PFSK-1 (cell line): ENCODE results near the gene NECTIN4.

ENCODE experiments used
- FOXP2 ChIP-seq: optimal IDR thresholded peaks from 2 replicates; pipeline ENCODE3; 2011; ENCODE audit warnings: borderline replicate concordance, control low read depth, inconsistent platforms; ENCODE audit not compliant: insufficient read depth; ENCODE audit errors: extremely low read length, extremely low read depth
- POLR2AphosphoS5 ChIP-seq: IDR thresholded peaks from 2 replicates; pipeline ENCODE4 v1.6.1; 2012; ENCODE audit warnings: low read depth, mild to moderate bottlenecking, control low read depth, low read length, moderate library complexity
- SIN3A ChIP-seq: IDR thresholded peaks from 2 replicates; pipeline ENCODE4 v1.6.1; 2012; ENCODE audit warnings: mild to moderate bottlenecking, low read length, moderate library complexity, borderline replicate concordance; ENCODE audit not compliant: insufficient read depth
- TAF1 ChIP-seq: IDR thresholded peaks from 2 replicates; pipeline ENCODE4 v1.6.1; 2012; ENCODE audit warnings: low read length, control low read depth, borderline replicate concordance; ENCODE audit not compliant: insufficient read depth
- TF ChIP-seq, protein P1 (sequence below), 2 experiments: IDR thresholded peaks; 2 replicates each; pipeline versions ENCODE4 v1.6.1 to v1.8.0; 2011 to 2012; ENCODE audit warnings: low read depth in 2 of 2, low read length in 2 of 2, control low read depth in 1 of 2, inconsistent platforms in 1 of 2, mild to moderate bottlenecking in 1 of 2, moderate library complexity in 1 of 2; ENCODE audit not compliant: insufficient read depth in 1 of 2

NECTIN4 gene

DNA sequence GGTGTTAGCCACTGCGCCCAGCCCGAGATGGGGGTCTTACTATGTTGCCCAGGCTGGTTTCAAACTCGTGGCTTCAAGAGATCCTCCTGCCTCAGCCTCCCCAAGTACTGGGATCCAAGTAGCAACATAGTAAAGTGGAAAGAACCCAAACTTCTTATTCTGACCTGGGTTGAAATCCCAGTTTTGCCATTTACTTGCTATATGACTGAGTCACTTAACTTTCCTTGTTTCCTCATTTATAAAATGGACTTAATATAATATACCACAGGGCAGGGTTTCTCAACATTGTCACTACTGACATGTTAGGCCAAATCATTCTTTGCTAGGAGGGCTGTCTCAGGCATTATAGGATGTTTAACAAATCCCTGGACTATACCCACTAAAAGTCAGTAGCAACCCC is 21.8 kb upstream of the NECTIN4 start:
- TF ChIP-seq, protein P1, sequence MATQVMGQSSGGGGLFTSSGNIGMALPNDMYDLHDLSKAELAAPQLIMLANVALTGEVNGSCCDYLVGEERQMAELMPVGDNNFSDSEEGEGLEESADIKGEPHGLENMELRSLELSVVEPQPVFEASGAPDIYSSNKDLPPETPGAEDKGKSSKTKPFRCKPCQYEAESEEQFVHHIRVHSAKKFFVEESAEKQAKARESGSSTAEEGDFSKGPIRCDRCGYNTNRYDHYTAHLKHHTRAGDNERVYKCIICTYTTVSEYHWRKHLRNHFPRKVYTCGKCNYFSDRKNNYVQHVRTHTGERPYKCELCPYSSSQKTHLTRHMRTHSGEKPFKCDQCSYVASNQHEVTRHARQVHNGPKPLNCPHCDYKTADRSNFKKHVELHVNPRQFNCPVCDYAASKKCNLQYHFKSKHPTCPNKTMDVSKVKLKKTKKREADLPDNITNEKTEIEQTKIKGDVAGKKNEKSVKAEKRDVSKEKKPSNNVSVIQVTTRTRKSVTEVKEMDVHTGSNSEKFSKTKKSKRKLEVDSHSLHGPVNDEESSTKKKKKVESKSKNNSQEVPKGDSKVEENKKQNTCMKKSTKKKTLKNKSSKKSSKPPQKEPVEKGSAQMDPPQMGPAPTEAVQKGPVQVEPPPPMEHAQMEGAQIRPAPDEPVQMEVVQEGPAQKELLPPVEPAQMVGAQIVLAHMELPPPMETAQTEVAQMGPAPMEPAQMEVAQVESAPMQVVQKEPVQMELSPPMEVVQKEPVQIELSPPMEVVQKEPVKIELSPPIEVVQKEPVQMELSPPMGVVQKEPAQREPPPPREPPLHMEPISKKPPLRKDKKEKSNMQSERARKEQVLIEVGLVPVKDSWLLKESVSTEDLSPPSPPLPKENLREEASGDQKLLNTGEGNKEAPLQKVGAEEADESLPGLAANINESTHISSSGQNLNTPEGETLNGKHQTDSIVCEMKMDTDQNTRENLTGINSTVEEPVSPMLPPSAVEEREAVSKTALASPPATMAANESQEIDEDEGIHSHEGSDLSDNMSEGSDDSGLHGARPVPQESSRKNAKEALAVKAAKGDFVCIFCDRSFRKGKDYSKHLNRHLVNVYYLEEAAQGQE (IDR thresholded peaks at IDR 0.05; ENCODE audit: insufficient read depth in 1 of 2, low read depth in 2 of 2, low read length in 2 of 2) = no peak
- no peak for TF ChIP-seq SIN3A

DNA sequence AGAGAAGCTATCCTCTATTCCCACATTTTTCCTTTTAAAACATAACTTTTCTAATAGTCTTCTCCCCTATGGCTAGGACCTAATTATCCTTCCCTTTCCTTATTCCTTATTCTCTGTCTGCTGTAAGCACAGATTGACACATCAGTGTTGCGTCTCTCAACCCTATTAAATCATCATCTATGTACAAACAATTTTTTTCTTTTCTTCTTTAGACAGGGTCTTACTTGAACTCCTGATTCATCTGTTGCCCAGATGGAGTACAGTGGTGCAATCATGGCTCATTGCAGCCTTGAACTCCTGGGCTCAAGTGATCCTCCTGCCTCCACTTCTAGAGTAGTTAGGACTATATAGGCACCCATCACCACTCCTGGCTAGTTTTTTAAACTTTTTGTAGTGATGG is 17.1 kb upstream of the NECTIN4 start:
- TF ChIP-seq TAF1 = no peak
- TF ChIP-seq, protein P1 (IDR thresholded peaks at IDR 0.05; ENCODE audit: insufficient read depth in 1 of 2, low read depth in 2 of 2, low read length in 2 of 2) = no peak
- TF ChIP-seq POLR2AphosphoS5 = no peak
- TF ChIP-seq SIN3A = no peak
- no peak for TF ChIP-seq FOXP2

DNA sequence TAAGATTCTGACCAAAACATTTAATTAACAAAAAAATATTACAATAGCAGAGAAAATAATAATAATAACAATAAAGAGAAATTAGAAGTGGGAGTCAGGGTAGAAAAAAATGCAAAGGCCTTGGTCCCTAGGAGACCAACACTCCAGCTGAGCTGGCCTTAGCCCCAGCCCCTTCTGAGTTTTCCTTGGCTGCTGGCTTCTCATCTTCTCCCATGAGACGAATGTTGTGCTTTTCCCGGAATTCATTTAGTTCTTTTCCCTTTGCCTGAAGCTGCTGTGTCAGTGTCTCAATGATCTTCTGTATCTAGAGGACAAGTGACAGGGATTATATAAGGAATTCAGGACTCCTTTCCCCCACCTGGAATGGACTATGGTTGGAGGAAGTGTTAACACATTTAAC is 11.2 kb upstream of the NECTIN4 start:
- TF ChIP-seq, protein P1 (IDR thresholded peaks at IDR 0.05; ENCODE audit: insufficient read depth in 1 of 2, low read depth in 2 of 2, low read length in 2 of 2) = no peak
- TF ChIP-seq POLR2AphosphoS5 = no peak
- no peak for TF ChIP-seq SIN3A
- no peak for TF ChIP-seq FOXP2
- no peak for TF ChIP-seq TAF1

DNA sequence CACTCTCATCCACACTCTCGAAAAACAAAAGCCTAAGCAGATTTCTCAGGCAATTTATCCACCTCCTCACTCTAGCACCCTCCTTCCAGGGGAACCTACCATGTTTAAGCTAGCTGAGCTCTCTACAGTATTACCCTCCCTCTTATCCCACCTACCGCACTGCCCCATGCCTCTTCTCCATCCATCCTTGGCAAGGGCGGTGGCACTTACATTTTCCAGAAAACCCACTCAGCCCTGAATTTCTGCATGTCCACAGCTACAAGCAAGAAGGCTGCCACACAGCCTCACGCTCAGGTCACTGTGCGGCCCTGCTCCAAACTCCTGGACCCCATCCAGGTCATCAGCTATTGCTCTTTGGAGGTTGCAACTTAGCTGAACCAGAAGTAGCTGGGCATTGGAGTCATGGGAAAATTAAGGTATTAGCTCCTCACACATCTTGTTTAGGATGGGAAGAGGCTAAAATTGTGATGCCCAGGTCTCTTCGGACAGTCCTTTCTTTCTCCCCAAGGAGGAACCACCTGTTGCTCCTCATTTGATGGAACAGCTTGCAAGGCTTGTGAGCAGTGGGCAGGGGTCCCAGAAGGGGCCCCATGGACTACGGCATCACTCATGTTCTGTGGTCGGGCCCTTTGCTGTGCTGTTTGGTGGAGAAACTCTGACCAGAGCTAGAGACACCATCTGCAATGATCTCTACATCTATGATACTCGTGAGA is 9.9 kb upstream of the NECTIN4 start:
- TF ChIP-seq, protein P1 (IDR thresholded peaks at IDR 0.05; ENCODE audit: insufficient read depth in 1 of 2, low read depth in 2 of 2, low read length in 2 of 2) = no peak
- no peak for TF ChIP-seq FOXP2
- peak; percentile 13; the same call in 1 of the 2 replicates for TF ChIP-seq POLR2AphosphoS5
- TF ChIP-seq TAF1 = no peak
- TF ChIP-seq SIN3A = no peak
